Measurements from ENCODE around the gene MFSD12.
A peak's percentile ranks its signal among the peaks of the same experiment; 100 is the strongest.
"Not testable (repeated sequence)": the region's sequence is repeated elsewhere in the genome, so short reads cannot be mapped to it uniquely, and the experiment has no call there.

Gene MFSD12

DNA sequence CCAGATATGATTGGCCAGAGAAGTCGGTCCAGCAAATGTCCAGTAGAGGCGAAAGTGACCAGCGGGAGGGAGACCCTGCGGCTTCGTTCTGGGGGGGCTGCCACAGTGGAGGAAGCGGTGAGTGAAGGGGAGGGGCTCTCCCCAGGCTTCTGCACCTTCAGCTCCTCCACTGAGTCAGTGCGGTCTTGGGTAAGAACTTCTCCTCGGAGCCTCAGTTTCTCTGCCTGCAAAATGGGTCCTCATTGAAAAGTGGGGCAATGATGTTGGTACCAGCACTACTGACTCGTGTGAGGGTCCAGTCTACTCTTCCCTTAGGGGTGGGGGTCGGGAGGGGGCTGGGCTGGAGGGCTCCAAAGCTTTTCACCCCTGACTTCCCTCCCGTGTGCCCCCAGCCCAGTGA, 32.1 kb upstream of the MFSD12 start:
- TF ChIP-seq, protein P1, sequence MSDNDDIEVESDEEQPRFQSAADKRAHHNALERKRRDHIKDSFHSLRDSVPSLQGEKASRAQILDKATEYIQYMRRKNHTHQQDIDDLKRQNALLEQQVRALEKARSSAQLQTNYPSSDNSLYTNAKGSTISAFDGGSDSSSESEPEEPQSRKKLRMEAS (IDR thresholded peaks at IDR 0.05; ENCODE audit: low read depth, low read length) = no peak
- TF ChIP-seq MYC (IDR thresholded peaks at IDR 0.05; ENCODE audit: low read depth, low read length) (no peak), POLR2A (IDR thresholded peaks at IDR 0.05; ENCODE audit: extremely low read depth, insufficient read length) (no peak)
- DNase-seq (ENCODE audit: low read depth) = no peak
- no peak overlapping the region for H3K4me3 ChIP-seq (ENCODE audit: low read depth, low read length)

DNA sequence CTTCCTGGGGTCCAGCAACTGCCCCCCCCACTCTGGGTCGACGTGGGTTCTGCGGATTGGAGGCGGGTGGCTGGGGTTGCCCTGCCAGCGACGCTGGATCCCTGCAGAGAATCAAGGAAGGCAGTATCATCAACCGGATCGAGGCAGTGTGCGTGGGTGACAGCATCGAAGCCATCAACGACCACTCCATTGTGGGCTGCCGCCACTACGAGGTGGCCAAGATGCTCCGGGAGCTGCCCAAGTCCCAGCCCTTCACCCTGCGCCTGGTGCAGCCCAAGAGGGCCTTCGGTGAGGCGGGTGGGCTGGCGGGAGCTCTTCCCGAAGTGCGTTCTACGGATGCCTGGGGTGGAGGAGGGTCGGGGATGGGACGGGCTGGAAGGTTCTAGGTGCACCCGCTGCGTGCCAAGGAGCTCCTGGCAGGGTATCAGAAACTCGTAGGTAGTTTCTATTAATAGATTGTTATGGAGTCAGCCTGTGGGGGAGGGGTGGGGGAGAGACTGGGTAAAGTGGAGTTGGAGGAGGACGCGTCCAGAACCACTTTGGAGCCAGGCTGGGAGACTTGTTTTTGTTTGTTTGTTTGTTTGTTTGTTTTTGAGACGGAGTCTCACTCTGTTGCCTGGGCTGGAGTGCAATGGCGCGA, 29.4 kb upstream of the MFSD12 start:
- TF ChIP-seq, protein P2, sequence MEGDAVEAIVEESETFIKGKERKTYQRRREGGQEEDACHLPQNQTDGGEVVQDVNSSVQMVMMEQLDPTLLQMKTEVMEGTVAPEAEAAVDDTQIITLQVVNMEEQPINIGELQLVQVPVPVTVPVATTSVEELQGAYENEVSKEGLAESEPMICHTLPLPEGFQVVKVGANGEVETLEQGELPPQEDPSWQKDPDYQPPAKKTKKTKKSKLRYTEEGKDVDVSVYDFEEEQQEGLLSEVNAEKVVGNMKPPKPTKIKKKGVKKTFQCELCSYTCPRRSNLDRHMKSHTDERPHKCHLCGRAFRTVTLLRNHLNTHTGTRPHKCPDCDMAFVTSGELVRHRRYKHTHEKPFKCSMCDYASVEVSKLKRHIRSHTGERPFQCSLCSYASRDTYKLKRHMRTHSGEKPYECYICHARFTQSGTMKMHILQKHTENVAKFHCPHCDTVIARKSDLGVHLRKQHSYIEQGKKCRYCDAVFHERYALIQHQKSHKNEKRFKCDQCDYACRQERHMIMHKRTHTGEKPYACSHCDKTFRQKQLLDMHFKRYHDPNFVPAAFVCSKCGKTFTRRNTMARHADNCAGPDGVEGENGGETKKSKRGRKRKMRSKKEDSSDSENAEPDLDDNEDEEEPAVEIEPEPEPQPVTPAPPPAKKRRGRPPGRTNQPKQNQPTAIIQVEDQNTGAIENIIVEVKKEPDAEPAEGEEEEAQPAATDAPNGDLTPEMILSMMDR (IDR thresholded peaks at IDR 0.05; ENCODE audit: low read depth, low read length) = no peak
- TF ChIP-seq, protein P1 (IDR thresholded peaks at IDR 0.05; ENCODE audit: low read depth, low read length) = no peak
- TF ChIP-seq MYC (IDR thresholded peaks at IDR 0.05; ENCODE audit: low read depth, low read length) = no peak
- TF ChIP-seq POLR2A (IDR thresholded peaks at IDR 0.05; ENCODE audit: extremely low read depth, insufficient read length) = no peak
- no peak for DNase-seq (ENCODE audit: low read depth)
- H3K4me3 ChIP-seq (ENCODE audit: low read depth, low read length) = no peak overlapping the region

DNA sequence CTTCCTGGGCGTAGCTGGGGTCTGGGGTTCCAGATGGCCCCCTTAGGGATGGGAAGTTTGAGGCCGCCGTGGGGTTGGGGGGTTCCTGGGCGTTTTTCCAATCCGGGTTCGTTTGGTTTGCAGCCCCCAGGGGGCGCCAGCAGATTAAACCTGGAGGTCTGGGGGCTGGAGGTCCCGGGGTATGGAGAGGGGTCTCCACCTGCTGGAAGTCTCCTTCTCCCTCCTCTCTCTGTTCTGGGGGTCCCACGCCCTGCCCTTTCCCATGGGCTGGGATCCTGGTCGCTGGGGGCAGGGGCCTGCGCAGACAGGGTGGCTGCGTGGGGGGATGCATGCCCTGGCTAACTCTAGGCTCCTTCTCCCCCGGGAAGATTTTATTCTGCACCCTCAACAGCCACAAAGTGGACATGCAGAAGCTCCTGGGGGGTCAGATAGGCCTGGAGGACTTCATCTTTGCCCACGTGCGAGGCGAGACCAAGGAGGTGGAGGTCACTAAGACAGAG, 28.8 kb upstream of the MFSD12 start:
- peak; percentile 34 for DNase-seq (ENCODE audit: low read depth)
- no peak for TF ChIP-seq POLR2A (IDR thresholded peaks at IDR 0.05; ENCODE audit: extremely low read depth, insufficient read length)
- TF ChIP-seq, protein P1 (IDR thresholded peaks at IDR 0.05; ENCODE audit: low read depth, low read length) = no peak
- no peak for TF ChIP-seq MYC (IDR thresholded peaks at IDR 0.05; ENCODE audit: low read depth, low read length)
- TF ChIP-seq, protein P2 (IDR thresholded peaks at IDR 0.05; ENCODE audit: low read depth, low read length) = peak; percentile 41
- no peak overlapping the region for H3K4me3 ChIP-seq (ENCODE audit: low read depth, low read length)

DNA sequence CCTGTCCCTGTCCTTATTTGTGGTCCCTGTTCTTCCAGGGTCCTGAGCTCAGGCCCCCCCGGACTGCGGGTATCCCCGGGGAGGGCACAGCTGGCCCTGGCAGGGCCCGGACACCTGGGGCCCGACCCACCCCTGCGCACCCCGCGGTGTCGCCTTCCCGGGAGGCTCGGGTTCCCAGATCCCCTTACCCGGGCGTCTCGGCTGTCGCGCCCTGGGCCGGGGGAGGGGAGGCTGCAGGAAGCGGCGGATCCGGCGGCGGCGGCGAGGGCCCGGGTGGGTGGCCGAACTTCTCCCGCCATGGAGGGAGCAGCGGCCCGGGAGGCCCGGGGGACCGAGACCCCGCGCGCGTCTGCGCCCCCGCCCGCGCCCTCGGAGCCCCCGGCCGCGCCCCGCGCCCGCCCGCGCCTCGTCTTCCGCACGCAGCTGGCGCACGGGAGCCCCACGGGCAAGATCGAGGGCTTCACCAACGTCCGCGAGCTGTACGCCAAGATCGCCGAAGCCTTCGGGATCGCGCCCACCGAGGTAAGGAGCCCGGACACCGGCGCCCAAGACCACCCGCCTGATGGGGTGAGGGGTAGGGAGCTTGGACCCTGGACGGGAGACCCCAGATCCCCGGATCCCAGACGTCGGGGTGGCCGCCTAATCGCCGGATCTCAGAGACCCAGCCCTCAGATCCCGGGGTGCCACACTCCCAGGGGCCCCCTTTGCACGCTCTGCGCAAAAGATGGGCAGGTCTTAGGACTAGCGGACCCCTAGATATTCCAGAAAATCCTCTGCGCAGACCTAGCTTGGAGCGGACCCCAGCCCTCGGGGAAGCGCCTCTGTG, 28.1 kb upstream of the MFSD12 start, which contains the start of gene GIPC3:
GIPC3 (plus strand) TSS at position 178 of the 826 bp plus-strand sequence; CDS start at position 298, 120 bp downstream.
- no peak within 1 kb of the TSS for H3K4me3 ChIP-seq (ENCODE audit: low read depth, low read length)
- TF ChIP-seq POLR2A (IDR thresholded peaks at IDR 0.05; ENCODE audit: extremely low read depth, insufficient read length) (no peak), MYC (IDR thresholded peaks at IDR 0.05; ENCODE audit: low read depth, low read length) (no peak)
- TF ChIP-seq, protein P1 (IDR thresholded peaks at IDR 0.05; ENCODE audit: low read depth, low read length) = no peak
- TF ChIP-seq, protein P2 (IDR thresholded peaks at IDR 0.05; ENCODE audit: low read depth, low read length) = no peak
- DNase-seq (ENCODE audit: low read depth) = no peak

DNA sequence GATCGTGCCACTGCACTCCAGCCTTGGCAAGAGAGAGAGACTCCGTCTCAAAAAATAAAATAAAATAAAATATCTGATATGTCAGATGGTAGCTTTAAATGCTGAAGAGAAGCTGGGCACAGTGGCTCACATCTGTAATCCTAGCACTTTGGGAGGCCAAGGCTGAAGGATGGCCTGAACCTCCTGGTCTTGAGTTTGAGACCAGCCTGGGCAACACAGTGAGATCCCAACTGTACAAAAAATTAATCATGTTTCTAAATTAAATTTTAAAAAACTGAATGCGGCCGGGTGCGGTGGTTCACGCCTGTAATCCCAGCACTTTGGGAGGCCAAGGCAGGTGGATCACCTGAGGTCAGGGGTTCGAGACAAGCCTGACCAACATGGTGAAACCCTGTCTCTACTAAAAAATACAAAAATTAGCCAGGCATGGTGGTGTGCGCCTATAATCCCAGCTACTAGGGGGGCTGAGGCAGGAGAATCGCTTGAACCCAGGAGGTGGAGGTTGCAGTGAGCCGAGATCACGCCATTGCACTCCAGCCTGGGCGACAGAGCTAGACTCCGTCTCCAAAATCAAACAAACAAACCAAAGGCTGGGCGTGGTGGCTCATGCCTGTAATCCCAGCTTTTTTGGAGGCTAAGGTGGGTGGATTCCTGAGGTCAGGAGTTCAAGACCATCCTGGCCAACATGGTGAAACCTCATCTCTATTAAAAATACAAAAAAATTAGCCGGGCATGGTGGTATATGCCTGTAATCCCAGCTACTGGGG, 26.8 kb upstream of the MFSD12 start:
- DNase-seq (ENCODE audit: low read depth) = not testable (repeated sequence)

DNA sequence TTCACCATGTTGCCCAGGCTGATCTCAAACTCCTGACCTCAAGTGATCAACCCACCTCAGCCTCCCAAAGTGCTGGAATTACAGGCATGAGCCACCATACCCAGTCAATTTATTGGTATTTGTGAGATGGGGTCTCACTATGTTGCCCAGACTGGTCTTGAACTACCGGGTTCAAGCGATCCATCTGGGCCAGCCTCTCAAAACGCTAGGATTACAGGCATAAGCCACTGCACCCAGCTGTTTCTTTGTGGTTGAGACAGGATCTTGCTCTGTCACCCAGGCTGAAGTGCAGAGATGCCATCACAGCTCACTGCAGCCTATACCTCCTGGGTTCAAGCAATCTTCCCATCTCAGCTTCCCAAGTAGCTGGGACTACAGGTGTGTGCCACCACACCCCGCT, 24.4 kb upstream of the MFSD12 start:
- not testable (repeated sequence) for DNase-seq (ENCODE audit: low read depth); H3K4me3 ChIP-seq (ENCODE audit: low read depth, low read length)

More for the DNA sequence above, 26.8 kb upstream of the MFSD12 start:
- H3K4me3 ChIP-seq (ENCODE audit: low read depth, low read length) = not testable (repeated sequence)
